WTC11 (cell line): Measurements from ENCODE around the gene CDK17. TPM values are rescaled to one million over a fixed set of nuclear protein-coding genes. Genes with fewer than 3 reads are reported as not detected.

ENCODE experiments used
- ATAC-seq: fragments of 200-7000 bp; cut with Tn5 transposase; 2 replicates; pipeline ENCODE4 v1.10.0; 2021; ENCODE audit warnings: mild to moderate bottlenecking, moderate library complexity
- CTCF ChIA-PET: fragments of 300-600 bp; sonication (Branson Sonifier 250); formaldehyde crosslinking; loops from one replicate; lab custom pipeline; 2021; ENCODE audit warnings: antibody characterized with exemption; lab: Charles Lee
- POLR2A ChIA-PET: fragments of 350-600 bp; sonication (Branson Sonifier 250); formaldehyde crosslinking; loops from one replicate; lab custom pipeline; 2021; ENCODE audit warnings: antibody characterized with exemption; lab: Charles Lee
- DNase-seq: peaks from one replicate; pipeline ENCODE4 v3.0.0; 2021; ENCODE audit warnings: low spot score
- H3K27ac Mint-ChIP-seq: 2 replicates; pipeline ENCODE4 v1.8.0; 2021; ENCODE audit warnings: mixed read lengths
- H3K27me3 Mint-ChIP-seq: 2 replicates; pipeline ENCODE4 v1.8.0; 2021; ENCODE audit warnings: low read depth, mild to moderate bottlenecking, moderate library complexity, mixed read lengths
- H3K36me3 Mint-ChIP-seq: 2 replicates; pipeline ENCODE4 v1.8.0; 2021; ENCODE audit warnings: mixed read lengths
- H3K4me1 Mint-ChIP-seq: 2 replicates; pipeline ENCODE4 v1.8.0; 2022; ENCODE audit warnings: mixed read lengths
- H3K4me3 Mint-ChIP-seq: 2 replicates; pipeline ENCODE4 v1.8.0; 2021; ENCODE audit warnings: mild to moderate bottlenecking, moderate library complexity, mixed read lengths
- H3K9me3 Mint-ChIP-seq: 2 replicates; pipeline ENCODE4 v1.8.0; 2021; ENCODE audit warnings: mixed read lengths
- ATF1 ChIP-seq: sonication (generic); formaldehyde crosslinking; IDR thresholded peaks from 2 replicates; pipeline ENCODE4 v1.8.1; 2023; ENCODE audit warnings: mild to moderate bottlenecking, moderate library complexity, missing genetic modification reagents
- CREM ChIP-seq: sonication (generic); formaldehyde crosslinking; IDR thresholded peaks from 2 replicates; pipeline ENCODE4 v1.8.1; 2022; ENCODE audit warnings: mild to moderate bottlenecking, missing genetic modification reagents, moderate library complexity
- ELF4 ChIP-seq: sonication (generic); formaldehyde crosslinking; IDR thresholded peaks from 2 replicates; pipeline ENCODE4 v1.8.1; 2022; ENCODE audit warnings: low read depth, mild to moderate bottlenecking, moderate library complexity, missing genetic modification reagents
- ETV6 ChIP-seq: sonication (generic); formaldehyde crosslinking; IDR thresholded peaks from 2 replicates; pipeline ENCODE4 v1.8.1; 2022; ENCODE audit warnings: mild to moderate bottlenecking, missing genetic modification reagents
- GRHL2 ChIP-seq: fragments of 250-450 bp; sonication (Bioruptor Pico); IDR thresholded peaks from 2 replicates; pipeline ENCODE4 v1.8.0; 2022; ENCODE audit warnings: mild to moderate bottlenecking, moderate library complexity; ENCODE audit not compliant: insufficient replicate concordance, severe bottlenecking
- GTF2I ChIP-seq: fragments of 250-450 bp; sonication (Bioruptor Pico); conservative IDR thresholded peaks from 2 replicates; pipeline ENCODE4 v1.4.0; 2021; ENCODE audit warnings: mild to moderate bottlenecking
- NFATC4 ChIP-seq: fragments of 250-450 bp; sonication (Bioruptor Pico); IDR thresholded peaks from 2 replicates; pipeline ENCODE4 v1.9.0; 2021; ENCODE audit warnings: mild to moderate bottlenecking
- NR2C2 ChIP-seq: sonication (generic); formaldehyde crosslinking; IDR thresholded peaks from 2 replicates; pipeline ENCODE4 v1.8.0; 2022; ENCODE audit warnings: mild to moderate bottlenecking, missing genetic modification reagents
- RORB ChIP-seq: fragments of 250-450 bp; sonication (Bioruptor Pico); IDR thresholded peaks from 2 replicates; pipeline ENCODE4 v1.9.0; 2021; ENCODE audit warnings: mild to moderate bottlenecking
- SMAD3 ChIP-seq: sonication (generic); formaldehyde crosslinking; IDR thresholded peaks from 2 replicates; pipeline ENCODE4 v1.8.0; 2022; ENCODE audit warnings: missing genetic modification reagents, mild to moderate bottlenecking, borderline replicate concordance
- SOX15 ChIP-seq: fragments of 250-450 bp; sonication (Bioruptor Pico); IDR thresholded peaks from 2 replicates; pipeline ENCODE4 v1.9.0; 2021; ENCODE audit warnings: mild to moderate bottlenecking
- SP1 ChIP-seq: sonication (generic); formaldehyde crosslinking; conservative IDR thresholded peaks from 2 replicates; pipeline ENCODE4 v1.8.1; 2022; ENCODE audit warnings: missing genetic modification reagents
- TEAD4 ChIP-seq: sonication (generic); formaldehyde crosslinking; IDR thresholded peaks from 2 replicates; pipeline ENCODE4 v1.8.0; 2022; ENCODE audit warnings: mild to moderate bottlenecking, missing genetic modification reagents
- TP53 ChIP-seq: sonication (generic); formaldehyde crosslinking; IDR thresholded peaks from 2 replicates; pipeline ENCODE4 v1.8.1; 2023; ENCODE audit warnings: mild to moderate bottlenecking, missing genetic modification reagents
- ZNF219 ChIP-seq: sonication (generic); formaldehyde crosslinking; IDR thresholded peaks from 2 replicates; pipeline ENCODE4 v1.8.0; 2023; ENCODE audit warnings: missing genetic modification reagents, mild to moderate bottlenecking, borderline replicate concordance
- ZNF232 ChIP-seq: sonication (generic); formaldehyde crosslinking; IDR thresholded peaks from 2 replicates; pipeline ENCODE4 v1.8.0; 2022; ENCODE audit warnings: mild to moderate bottlenecking, missing genetic modification reagents
- total RNA-seq: library from RNA; stranded (reverse); gene quantifications from 3 replicates; pipeline ENCODE4 v1.2.3, GENCODE V29; 2021
- TF ChIP-seq, protein P1 (sequence below): fragments of 250-450 bp; sonication (Bioruptor Pico); IDR thresholded peaks from 2 replicates; pipeline ENCODE4 v1.8.0; 2021; ENCODE audit warnings: mild to moderate bottlenecking
- TF ChIP-seq, protein P2 (sequence below): fragments of 250-450 bp; sonication (Bioruptor Pico); IDR thresholded peaks from 2 replicates; pipeline ENCODE4 v1.9.0; 2021; ENCODE audit warnings: moderate library complexity, mild to moderate bottlenecking, inconsistent platforms, borderline replicate concordance
- TF ChIP-seq, protein P3 (sequence below): sonication (generic); formaldehyde crosslinking; IDR thresholded peaks from 2 replicates; pipeline ENCODE4 v1.8.0; 2023; ENCODE audit warnings: missing genetic modification reagents, mild to moderate bottlenecking, borderline replicate concordance
- TF ChIP-seq, protein P4 (sequence below): fragments of 250-450 bp; sonication (Bioruptor Pico); IDR thresholded peaks from 2 replicates; pipeline ENCODE4 v1.9.0; 2021; ENCODE audit warnings: mild to moderate bottlenecking
- TF ChIP-seq, protein P5 (sequence below): sonication (generic); formaldehyde crosslinking; IDR thresholded peaks from 2 replicates; pipeline ENCODE4 v1.8.1; 2022; ENCODE audit warnings: low read depth, mild to moderate bottlenecking, moderate library complexity, missing genetic modification reagents, borderline replicate concordance
- TF ChIP-seq, protein P6 (sequence below): sonication (generic); formaldehyde crosslinking; IDR thresholded peaks from 2 replicates; pipeline ENCODE4 v1.8.1; 2023; ENCODE audit warnings: mild to moderate bottlenecking, missing genetic modification reagents, borderline replicate concordance

Gene CDK17
- total RNA-seq, 1 experiment from 2014 or later = 20.0 TPM

DNA sequence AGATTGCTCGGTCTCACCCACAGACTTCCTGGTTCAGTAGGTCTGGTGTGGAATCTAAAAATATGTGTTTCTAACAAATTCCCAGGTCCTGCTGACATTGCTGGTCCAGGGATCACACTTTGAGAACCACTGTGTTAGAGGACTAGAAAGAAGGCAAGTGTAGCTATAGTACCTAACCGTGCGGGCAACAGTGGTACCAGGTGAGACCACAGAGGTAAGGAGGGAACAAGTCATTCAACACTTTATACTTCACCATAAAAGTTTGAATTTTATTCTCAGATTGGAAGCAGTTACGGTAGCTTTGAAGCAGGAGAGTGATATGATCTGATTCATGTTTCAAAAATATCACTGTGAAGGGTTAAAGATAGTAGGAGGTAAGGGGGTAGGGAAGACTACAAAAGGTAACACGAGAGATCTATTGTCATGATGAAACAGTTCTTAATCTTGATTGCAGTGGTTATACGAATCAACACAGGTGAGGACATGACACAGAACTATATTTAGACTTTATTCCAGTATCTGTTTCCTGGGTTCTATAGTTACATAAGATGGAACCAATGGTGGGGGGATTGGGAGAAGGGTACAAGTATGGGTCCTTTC lies 73.5 kb downstream of the CDK17 start (continued):
- TF ChIP-seq, protein P1, sequence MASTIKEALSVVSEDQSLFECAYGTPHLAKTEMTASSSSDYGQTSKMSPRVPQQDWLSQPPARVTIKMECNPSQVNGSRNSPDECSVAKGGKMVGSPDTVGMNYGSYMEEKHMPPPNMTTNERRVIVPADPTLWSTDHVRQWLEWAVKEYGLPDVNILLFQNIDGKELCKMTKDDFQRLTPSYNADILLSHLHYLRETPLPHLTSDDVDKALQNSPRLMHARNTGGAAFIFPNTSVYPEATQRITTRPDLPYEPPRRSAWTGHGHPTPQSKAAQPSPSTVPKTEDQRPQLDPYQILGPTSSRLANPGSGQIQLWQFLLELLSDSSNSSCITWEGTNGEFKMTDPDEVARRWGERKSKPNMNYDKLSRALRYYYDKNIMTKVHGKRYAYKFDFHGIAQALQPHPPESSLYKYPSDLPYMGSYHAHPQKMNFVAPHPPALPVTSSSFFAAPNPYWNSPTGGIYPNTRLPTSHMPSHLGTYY (CRISPR knock-in tag) = no peak
- TF ChIP-seq TEAD4 (CRISPR knock-in tag) = no peak
- no peak for TF ChIP-seq TP53 (CRISPR knock-in tag)
- TF ChIP-seq, protein P2, sequence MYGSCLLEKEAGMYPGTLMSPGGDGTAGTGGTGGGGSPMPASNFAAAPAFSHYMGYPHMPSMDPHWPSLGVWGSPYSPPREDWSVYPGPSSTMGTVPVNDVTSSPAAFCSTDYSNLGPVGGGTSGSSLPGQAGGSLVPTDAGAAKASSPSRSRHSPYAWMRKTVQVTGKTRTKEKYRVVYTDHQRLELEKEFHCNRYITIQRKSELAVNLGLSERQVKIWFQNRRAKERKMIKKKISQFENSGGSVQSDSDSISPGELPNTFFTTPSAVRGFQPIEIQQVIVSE (CRISPR knock-in tag) = no peak
- TF ChIP-seq ELF4 = no peak

DNA sequence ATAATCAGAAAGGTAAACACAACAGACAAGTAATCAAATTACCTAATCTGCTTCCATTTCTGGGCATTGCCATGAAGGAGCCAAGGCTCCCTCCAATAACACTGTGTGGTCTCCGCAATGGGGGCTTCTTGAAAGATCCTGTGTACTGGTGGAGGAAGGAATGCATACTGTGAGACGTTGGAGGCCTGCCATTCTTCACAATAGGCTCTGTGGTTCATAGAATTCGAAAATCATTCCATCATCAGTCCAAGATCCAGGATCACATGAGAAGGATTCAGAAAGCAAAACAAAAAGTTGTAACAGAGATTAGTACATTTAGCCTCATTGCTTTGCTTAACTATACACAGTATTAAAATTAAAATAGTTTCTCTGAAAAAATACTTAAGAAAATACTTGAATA lies 76.3 kb downstream of the CDK17 start:
- peaks cover 12% of the 10 kb centered on the region for H3K9me3 Mint-ChIP-seq
- TF ChIP-seq SP1 (CRISPR knock-in tag) (no peak), NFATC4 (CRISPR knock-in tag) (no peak), ETV6 (CRISPR knock-in tag) (no peak), ATF1 (no peak), GRHL2 (CRISPR knock-in tag) (no peak), TEAD4 (CRISPR knock-in tag) (no peak), SMAD3 (CRISPR knock-in tag) (no peak), ZNF232 (CRISPR knock-in tag) (no peak), ZNF219 (CRISPR knock-in tag) (no peak), GTF2I (CRISPR knock-in tag) (no peak), NR2C2 (CRISPR knock-in tag) (no peak), RORB (CRISPR knock-in tag) (no peak), CREM (CRISPR knock-in tag) (no peak), SOX15 (no peak)
- TF ChIP-seq, protein P3, sequence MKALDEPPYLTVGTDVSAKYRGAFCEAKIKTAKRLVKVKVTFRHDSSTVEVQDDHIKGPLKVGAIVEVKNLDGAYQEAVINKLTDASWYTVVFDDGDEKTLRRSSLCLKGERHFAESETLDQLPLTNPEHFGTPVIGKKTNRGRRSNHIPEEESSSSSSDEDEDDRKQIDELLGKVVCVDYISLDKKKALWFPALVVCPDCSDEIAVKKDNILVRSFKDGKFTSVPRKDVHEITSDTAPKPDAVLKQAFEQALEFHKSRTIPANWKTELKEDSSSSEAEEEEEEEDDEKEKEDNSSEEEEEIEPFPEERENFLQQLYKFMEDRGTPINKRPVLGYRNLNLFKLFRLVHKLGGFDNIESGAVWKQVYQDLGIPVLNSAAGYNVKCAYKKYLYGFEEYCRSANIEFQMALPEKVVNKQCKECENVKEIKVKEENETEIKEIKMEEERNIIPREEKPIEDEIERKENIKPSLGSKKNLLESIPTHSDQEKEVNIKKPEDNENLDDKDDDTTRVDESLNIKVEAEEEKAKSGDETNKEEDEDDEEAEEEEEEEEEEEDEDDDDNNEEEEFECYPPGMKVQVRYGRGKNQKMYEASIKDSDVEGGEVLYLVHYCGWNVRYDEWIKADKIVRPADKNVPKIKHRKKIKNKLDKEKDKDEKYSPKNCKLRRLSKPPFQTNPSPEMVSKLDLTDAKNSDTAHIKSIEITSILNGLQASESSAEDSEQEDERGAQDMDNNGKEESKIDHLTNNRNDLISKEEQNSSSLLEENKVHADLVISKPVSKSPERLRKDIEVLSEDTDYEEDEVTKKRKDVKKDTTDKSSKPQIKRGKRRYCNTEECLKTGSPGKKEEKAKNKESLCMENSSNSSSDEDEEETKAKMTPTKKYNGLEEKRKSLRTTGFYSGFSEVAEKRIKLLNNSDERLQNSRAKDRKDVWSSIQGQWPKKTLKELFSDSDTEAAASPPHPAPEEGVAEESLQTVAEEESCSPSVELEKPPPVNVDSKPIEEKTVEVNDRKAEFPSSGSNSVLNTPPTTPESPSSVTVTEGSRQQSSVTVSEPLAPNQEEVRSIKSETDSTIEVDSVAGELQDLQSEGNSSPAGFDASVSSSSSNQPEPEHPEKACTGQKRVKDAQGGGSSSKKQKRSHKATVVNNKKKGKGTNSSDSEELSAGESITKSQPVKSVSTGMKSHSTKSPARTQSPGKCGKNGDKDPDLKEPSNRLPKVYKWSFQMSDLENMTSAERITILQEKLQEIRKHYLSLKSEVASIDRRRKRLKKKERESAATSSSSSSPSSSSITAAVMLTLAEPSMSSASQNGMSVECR (CRISPR knock-in tag) = no peak
- TF ChIP-seq, protein P4, sequence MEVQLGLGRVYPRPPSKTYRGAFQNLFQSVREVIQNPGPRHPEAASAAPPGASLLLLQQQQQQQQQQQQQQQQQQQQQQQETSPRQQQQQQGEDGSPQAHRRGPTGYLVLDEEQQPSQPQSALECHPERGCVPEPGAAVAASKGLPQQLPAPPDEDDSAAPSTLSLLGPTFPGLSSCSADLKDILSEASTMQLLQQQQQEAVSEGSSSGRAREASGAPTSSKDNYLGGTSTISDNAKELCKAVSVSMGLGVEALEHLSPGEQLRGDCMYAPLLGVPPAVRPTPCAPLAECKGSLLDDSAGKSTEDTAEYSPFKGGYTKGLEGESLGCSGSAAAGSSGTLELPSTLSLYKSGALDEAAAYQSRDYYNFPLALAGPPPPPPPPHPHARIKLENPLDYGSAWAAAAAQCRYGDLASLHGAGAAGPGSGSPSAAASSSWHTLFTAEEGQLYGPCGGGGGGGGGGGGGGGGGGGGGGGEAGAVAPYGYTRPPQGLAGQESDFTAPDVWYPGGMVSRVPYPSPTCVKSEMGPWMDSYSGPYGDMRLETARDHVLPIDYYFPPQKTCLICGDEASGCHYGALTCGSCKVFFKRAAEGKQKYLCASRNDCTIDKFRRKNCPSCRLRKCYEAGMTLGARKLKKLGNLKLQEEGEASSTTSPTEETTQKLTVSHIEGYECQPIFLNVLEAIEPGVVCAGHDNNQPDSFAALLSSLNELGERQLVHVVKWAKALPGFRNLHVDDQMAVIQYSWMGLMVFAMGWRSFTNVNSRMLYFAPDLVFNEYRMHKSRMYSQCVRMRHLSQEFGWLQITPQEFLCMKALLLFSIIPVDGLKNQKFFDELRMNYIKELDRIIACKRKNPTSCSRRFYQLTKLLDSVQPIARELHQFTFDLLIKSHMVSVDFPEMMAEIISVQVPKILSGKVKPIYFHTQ (CRISPR knock-in tag) = no peak
- TF ChIP-seq, protein P5, sequence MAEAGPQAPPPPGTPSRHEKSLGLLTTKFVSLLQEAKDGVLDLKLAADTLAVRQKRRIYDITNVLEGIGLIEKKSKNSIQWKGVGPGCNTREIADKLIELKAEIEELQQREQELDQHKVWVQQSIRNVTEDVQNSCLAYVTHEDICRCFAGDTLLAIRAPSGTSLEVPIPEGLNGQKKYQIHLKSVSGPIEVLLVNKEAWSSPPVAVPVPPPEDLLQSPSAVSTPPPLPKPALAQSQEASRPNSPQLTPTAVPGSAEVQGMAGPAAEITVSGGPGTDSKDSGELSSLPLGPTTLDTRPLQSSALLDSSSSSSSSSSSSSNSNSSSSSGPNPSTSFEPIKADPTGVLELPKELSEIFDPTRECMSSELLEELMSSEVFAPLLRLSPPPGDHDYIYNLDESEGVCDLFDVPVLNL (CRISPR knock-in tag) = no peak
- TF ChIP-seq, protein P6, sequence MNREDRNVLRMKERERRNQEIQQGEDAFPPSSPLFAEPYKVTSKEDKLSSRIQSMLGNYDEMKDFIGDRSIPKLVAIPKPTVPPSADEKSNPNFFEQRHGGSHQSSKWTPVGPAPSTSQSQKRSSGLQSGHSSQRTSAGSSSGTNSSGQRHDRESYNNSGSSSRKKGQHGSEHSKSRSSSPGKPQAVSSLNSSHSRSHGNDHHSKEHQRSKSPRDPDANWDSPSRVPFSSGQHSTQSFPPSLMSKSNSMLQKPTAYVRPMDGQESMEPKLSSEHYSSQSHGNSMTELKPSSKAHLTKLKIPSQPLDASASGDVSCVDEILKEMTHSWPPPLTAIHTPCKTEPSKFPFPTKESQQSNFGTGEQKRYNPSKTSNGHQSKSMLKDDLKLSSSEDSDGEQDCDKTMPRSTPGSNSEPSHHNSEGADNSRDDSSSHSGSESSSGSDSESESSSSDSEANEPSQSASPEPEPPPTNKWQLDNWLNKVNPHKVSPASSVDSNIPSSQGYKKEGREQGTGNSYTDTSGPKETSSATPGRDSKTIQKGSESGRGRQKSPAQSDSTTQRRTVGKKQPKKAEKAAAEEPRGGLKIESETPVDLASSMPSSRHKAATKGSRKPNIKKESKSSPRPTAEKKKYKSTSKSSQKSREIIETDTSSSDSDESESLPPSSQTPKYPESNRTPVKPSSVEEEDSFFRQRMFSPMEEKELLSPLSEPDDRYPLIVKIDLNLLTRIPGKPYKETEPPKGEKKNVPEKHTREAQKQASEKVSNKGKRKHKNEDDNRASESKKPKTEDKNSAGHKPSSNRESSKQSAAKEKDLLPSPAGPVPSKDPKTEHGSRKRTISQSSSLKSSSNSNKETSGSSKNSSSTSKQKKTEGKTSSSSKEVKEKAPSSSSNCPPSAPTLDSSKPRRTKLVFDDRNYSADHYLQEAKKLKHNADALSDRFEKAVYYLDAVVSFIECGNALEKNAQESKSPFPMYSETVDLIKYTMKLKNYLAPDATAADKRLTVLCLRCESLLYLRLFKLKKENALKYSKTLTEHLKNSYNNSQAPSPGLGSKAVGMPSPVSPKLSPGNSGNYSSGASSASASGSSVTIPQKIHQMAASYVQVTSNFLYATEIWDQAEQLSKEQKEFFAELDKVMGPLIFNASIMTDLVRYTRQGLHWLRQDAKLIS = no peak

More for the DNA sequence above, 76.3 kb downstream of the CDK17 start:
- Mint-ChIP-seq H3K36me3 (peaks cover 17% of the 10 kb centered on the region), H3K27me3 (no peaks in the 10 kb centered on the region), H3K4me1 (peaks cover 19% of the 10 kb centered on the region), H3K27ac (no peak overlapping the region), H3K4me3 (no peak overlapping the region)
- no peak for ATAC-seq
- CTCF ChIA-PET = no interaction called here
- POLR2A ChIA-PET = no interaction called here
- DNase-seq = no peak
